Gastroesophageal sphincter (tissue), 4 donors: Measurements from ENCODE around the gene CNGB1. TPM values are rescaled to one million over a fixed set of nuclear protein-coding genes. Genes with fewer than 3 reads are reported as not detected.

Experiments used
- ATAC-seq: fragments of 150-250 bp; one replicate; pipeline ENCODE4 v1.9.1; 2016; ENCODE audit warnings: mild to moderate bottlenecking, moderate library complexity
- H3K27ac ChIP-seq, 4 donors: fragments of 200-600 bp; sonication (generic) in 3 of 4; 1 replicate in 3 of 4; 2 replicates in 1 of 4; pipeline ENCODE4 v1.5.1; 2016 to 2019
- H3K27me3 ChIP-seq: fragments of 200-600 bp; sonication (generic); one replicate; pipeline ENCODE4 v1.5.1; 2019
- H3K36me3 ChIP-seq, 2 donors: fragments of 200-600 bp; sonication (generic); one replicate each; pipeline ENCODE4 v1.5.1; 2019; ENCODE audit warnings: control low read depth in 1 of 2
- H3K4me1 ChIP-seq, 3 donors: fragments of 200-600 bp; sonication (generic); 1 replicate in 2 of 3; 2 replicates in 1 of 3; pipeline ENCODE4 v1.5.1; 2016 to 2019; ENCODE audit warnings: control low read depth in 2 of 3
- H3K4me3 ChIP-seq, 2 donors: fragments of 200-600 bp; sonication (generic); one replicate each; pipeline ENCODE4 v1.5.1; 2019; ENCODE audit warnings: mild to moderate bottlenecking in 1 of 2, moderate library complexity in 1 of 2
- H3K9me3 ChIP-seq, 3 donors: fragments of 200-600 bp; sonication (generic); one replicate each; pipeline ENCODE4 v1.5.1; 2017 to 2019; ENCODE audit warnings: control low read depth in 2 of 3
- CTCF ChIP-seq, 4 experiments: fragments of 200-600 bp in 2 of 4; fragments of 450-650 bp in 2 of 4; sonication (generic) in 1 of 4; IDR thresholded peaks; one replicate each; pipeline ENCODE4 v1.5.1; 2017 to 2019; ENCODE audit warnings: antibody characterized with exemption in 4 of 4, mild to moderate bottlenecking in 2 of 4, moderate library complexity in 2 of 4
- EP300 ChIP-seq: sonication (generic); formaldehyde crosslinking; IDR thresholded peaks from one replicate; pipeline ENCODE4 v1.6.1; 2017; ENCODE audit warnings: antibody characterized with exemption, mild to moderate bottlenecking
- POLR2A ChIP-seq, 2 donors: fragments of 450-650 bp; IDR thresholded peaks; one replicate each; pipeline ENCODE4 v1.6.1; 2017; ENCODE audit warnings: antibody characterized with exemption in 2 of 2, mild to moderate bottlenecking in 2 of 2, moderate library complexity in 1 of 2
- POLR2AphosphoS5 ChIP-seq: sonication (generic); formaldehyde crosslinking; IDR thresholded peaks from one replicate; pipeline ENCODE4 v1.6.1; 2017; ENCODE audit warnings: antibody characterized with exemption
- WGBS, 2 donors: methylation state at CpG; one replicate each; pipeline ENCODE4 v1.1.5; 2018; ENCODE audit warnings: low coverage in 1 of 2; 5-methylcytosine and 5-hydroxymethylcytosine counted together
- total RNA-seq, 4 donors: library from RNA; depleted of rRNA; stranded (reverse); fragments of >200 nt; gene quantifications; one replicate each; pipeline ENCODE4 v1.1.0, GENCODE V29; 2016

CNGB1 gene
- total RNA-seq, 4 donors from 2014 or later: 0.15 to 0.67 TPM; not detected in 2

GRCh38 chr16:57884655-57885133, 86.2 kb downstream of the CNGB1 start:
- no peaks in the 10 kb centered on the region for H3K36me3 ChIP-seq
- ATAC-seq: no peak
- H3K4me3 ChIP-seq: no peak overlapping the region
- WGBS, 2 donors: 46% methylated on average over 4 of the region's 7 CpGs; no CpG with 5 or more reads in 1 of the 2 donors
- TF ChIP-seq POLR2A (IDR thresholded peaks at IDR 0.05) (no peak), EP300 (no peak), POLR2AphosphoS5 (no peak), CTCF (IDR thresholded peaks at IDR 0.05) (no peak)
- H3K4me1 ChIP-seq: peaks cover 0 to 8% (median 3%) of the 10 kb centered on the region in 3 donors
- no peaks in the 10 kb centered on the region for H3K9me3 ChIP-seq
- no peak overlapping the region for H3K27ac ChIP-seq
- H3K27me3 ChIP-seq: peaks cover 78% of the 10 kb centered on the region

DNA sequence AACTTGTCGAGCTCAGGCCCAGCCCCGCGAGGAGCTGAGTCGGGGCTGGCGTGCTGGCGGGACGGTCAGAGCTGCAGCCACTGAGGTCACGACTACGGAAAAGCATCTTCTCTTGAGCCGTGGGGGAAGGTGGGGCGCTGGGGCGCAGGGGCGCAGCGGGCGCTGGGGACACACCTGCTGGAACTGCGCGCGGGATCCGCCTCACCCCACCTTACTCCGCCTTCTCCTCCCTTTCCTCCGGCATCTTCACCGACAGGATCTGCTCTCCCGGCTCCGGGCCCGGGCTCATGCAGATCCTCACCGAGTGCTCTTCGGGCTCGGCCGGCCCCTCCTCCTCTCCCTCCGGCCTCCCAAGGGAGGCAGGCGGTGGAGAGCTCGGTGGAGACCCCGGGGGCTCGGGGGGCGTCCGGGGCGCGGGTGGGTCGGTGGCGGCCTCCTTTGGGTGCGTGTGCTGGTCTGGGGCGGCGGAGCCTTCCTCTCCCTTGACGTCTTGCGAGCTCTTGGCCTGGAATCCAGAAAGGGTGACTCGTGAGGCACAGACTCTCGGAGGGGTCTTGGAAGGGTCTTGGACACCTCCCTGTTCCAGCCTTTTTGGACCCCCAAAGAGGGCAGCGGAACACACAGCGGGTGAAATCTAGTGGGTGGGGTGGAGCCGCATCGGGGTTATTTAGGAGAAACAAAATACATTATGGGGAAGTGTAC, 86.8 kb downstream of the CNGB1 start:
- peaks cover 0 to 7% (median 3%) of the 10 kb centered on the region in 3 donors for H3K4me1 ChIP-seq
- H3K27ac ChIP-seq: no peak overlapping the region
- WGBS, 2 donors: 27 to 33% methylated on average over 1 to 13 of the region's 51 CpGs
- no peaks in the 10 kb centered on the region for H3K36me3 ChIP-seq
- H3K4me3 ChIP-seq: peak overlapping the region in 1 of 2 donors; percentile 12
- no peak for ATAC-seq
- peaks cover 78% of the 10 kb centered on the region for H3K27me3 ChIP-seq
- no peaks in the 10 kb centered on the region for H3K9me3 ChIP-seq
- TF ChIP-seq POLR2AphosphoS5 (no peak), POLR2A (IDR thresholded peaks at IDR 0.05) (no peak), CTCF (IDR thresholded peaks at IDR 0.05) (no peak), EP300 (no peak)

DNA sequence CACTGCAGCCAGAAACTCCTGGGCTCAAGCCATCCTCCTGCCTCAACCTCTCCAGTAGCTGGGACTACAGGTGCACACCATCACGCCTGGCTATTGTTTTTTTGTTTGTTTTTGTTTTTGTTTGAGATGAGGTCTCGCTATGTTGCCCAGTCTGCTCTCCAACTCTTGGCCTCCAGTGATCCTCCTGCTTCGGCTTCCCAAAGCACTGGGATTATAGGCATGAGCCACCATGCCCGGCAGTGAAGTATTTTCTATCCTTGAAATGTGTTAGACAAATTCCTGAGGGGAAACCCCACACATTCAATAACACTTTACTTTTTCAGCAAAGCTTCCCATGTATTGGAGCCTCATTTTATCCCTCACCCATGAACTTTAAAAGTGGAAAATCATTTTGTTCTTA, 87.4 kb downstream of the CNGB1 start:
- ATAC-seq: no peak
- Histone ChIP-seq H3K27ac (no peak overlapping the region), H3K27me3 (peaks cover 78% of the 10 kb centered on the region), H3K4me1 (peaks cover 0 to 7% (median 3%) of the 10 kb centered on the region in 3 donors), H3K9me3 (no peaks in the 10 kb centered on the region), H3K36me3 (no peaks in the 10 kb centered on the region), H3K4me3 (no peak overlapping the region)
- WGBS, 2 donors: 61 to 88% methylated on average over 2 to 4 of the region's 4 CpGs
- TF ChIP-seq EP300 (no peak), POLR2AphosphoS5 (no peak), POLR2A (IDR thresholded peaks at IDR 0.05) (no peak), CTCF (IDR thresholded peaks at IDR 0.05) (no peak)

GRCh38 chr16:57882792-57883191, 88.1 kb downstream of the CNGB1 start:
- Histone ChIP-seq H3K27me3 (peaks cover 75% of the 10 kb centered on the region), H3K36me3 (no peaks in the 10 kb centered on the region), H3K4me3 (no peak overlapping the region), H3K4me1 (peaks cover 0 to 7% (median 3%) of the 10 kb centered on the region in 3 donors), H3K27ac (no peak overlapping the region), H3K9me3 (no peaks in the 10 kb centered on the region)
- 31 to 71% methylated on average over 1 to 7 of the region's 7 CpGs for WGBS, 2 donors
- TF ChIP-seq POLR2A (IDR thresholded peaks at IDR 0.05): no peak
- no peak for TF ChIP-seq POLR2AphosphoS5
- no peak for TF ChIP-seq EP300
- no peak for TF ChIP-seq CTCF (IDR thresholded peaks at IDR 0.05)
- no peak for ATAC-seq

GRCh38 chr16:57882206-57882605, 88.7 kb downstream of the CNGB1 start:
- Histone ChIP-seq H3K9me3 (no peaks in the 10 kb centered on the region), H3K4me1 (peaks cover 0 to 7% (median 3%) of the 10 kb centered on the region in 3 donors), H3K4me3 (no peak overlapping the region), H3K27me3 (peaks cover 71% of the 10 kb centered on the region), H3K36me3 (no peaks in the 10 kb centered on the region), H3K27ac (no peak overlapping the region)
- WGBS, 2 donors: 73 to 78% methylated on average over 2 of the region's 2 CpGs
- TF ChIP-seq EP300 (no peak), POLR2A (IDR thresholded peaks at IDR 0.05) (no peak), POLR2AphosphoS5 (no peak), CTCF (IDR thresholded peaks at IDR 0.05) (no peak)
- no peak for ATAC-seq
